Activated CD4-positive, CD25-positive, alpha-beta regulatory T cell treated with anti-CD3 and anti-CD28 coated beads, Interleukin-2, amount 50 U/mL, for 16 hours (primary cell): ENCODE data around the gene NACAD.
"Not testable (repeated sequence)": the region's sequence is repeated elsewhere in the genome, so short reads cannot be mapped to it uniquely, and the experiment has no call there.

Source experiments
- DNase-seq: peaks from one replicate; pipeline ENCODE4 v3.0.0-alpha.2; 2020; ENCODE audit warnings: low read depth, low spot score

Gene NACAD

GRCh38 chr7:45114257-45114656 is 25.5 kb upstream of the NACAD start:
- DNase-seq: not testable (repeated sequence)

GRCh38 chr7:45112648-45113047 is 23.9 kb upstream of the NACAD start:
- no peak for DNase-seq

GRCh38 chr7:45111298-45112223 is 22.8 kb upstream of the NACAD start, which contains the start of gene TBRG4:
Gene TBRG4 (minus strand): TSS chr7:45111697. CDS start chr7:45109237, 2,460 bp downstream.
- DNase-seq: peak; percentile 89

- no peak for DNase-seq
Observed at GRCh38 chr7:45108863-45109262, 20.1 kb upstream of the NACAD start.

- DNase-seq: no peak
Observed at GRCh38 chr7:45107356-45107755, 18.6 kb upstream of the NACAD start.

GRCh38 chr7:45106820-45107219 is 18.1 kb upstream of the NACAD start:
- no peak for DNase-seq

- DNase-seq: no peak
Observed at GRCh38 chr7:45105588-45106188, 16.9 kb upstream of the NACAD start.

GRCh38 chr7:45104844-45105587 is 16.2 kb upstream of the NACAD start:
- DNase-seq: no peak

- DNase-seq: no peak
Observed at GRCh38 chr7:45103958-45104843, 15.4 kb upstream of the NACAD start.

GRCh38 chr7:45102785-45103712 is 14.3 kb upstream of the NACAD start:
- DNase-seq: no peak

- no peak for DNase-seq
Observed at GRCh38 chr7:45101748-45102147, 13.0 kb upstream of the NACAD start.

GRCh38 chr7:45100761-45101480 is 12.2 kb upstream of the NACAD start:
- no peak for DNase-seq

- no peak for DNase-seq
Observed at GRCh38 chr7:45099891-45100760, 11.4 kb upstream of the NACAD start.

- no peak for DNase-seq
Observed at GRCh38 chr7:45098983-45099839, 10.4 kb upstream of the NACAD start.

GRCh38 chr7:45092931-45093235 is 4.1 kb upstream of the NACAD start:
- DNase-seq: no peak

- DNase-seq: no peak
Observed at GRCh38 chr7:45092100-45092930, 3.5 kb upstream of the NACAD start.
